GM12891 (cell line): ENCODE data around the gene SNAPC1.

ENCODE experiments used
- PAX5 ChIP-seq: IDR thresholded peaks from 2 replicates; pipeline ENCODE4 v1.6.1; 2011; ENCODE audit warnings: low read length, moderate library complexity, mild to moderate bottlenecking; ENCODE audit not compliant: insufficient read depth, severe bottlenecking
- POLR2A ChIP-seq: IDR thresholded peaks from 2 replicates; pipeline ENCODE4 v1.6.1; 2011; ENCODE audit warnings: low read depth, low read length, control low read depth
- POLR2AphosphoS5 ChIP-seq: IDR thresholded peaks from 2 replicates; pipeline ENCODE4 v1.6.1; 2011; ENCODE audit warnings: low read depth, low read length, control low read depth
- SPI1 ChIP-seq: IDR thresholded peaks from 2 replicates; pipeline ENCODE4 v1.6.1; 2011; ENCODE audit warnings: low read depth, low read length, control low read depth
- TAF1 ChIP-seq: IDR thresholded peaks from 2 replicates; pipeline ENCODE4 v1.6.1; 2011; ENCODE audit warnings: low read depth, low read length, control low read depth

GRCh38 chr14:61812347-61813095 is 50.3 kb downstream of the SNAPC1 start, which contains the start of gene SYT16:
- TF ChIP-seq POLR2A (no peak), POLR2AphosphoS5 (no peak), TAF1 (no peak), SPI1 (no peak), PAX5 (no peak)
